Spleen (tissue), 7 donors: ENCODE results near the gene DGAT2.

Source experiments
- CTCF ChIP-seq, 11 experiments: fragments of 200-600 bp in 7 of 11; fragments of 450-650 bp in 4 of 11; sonication (generic) in 4 of 11; IDR thresholded peaks in 8 of 11; conservative IDR thresholded peaks in 3 of 11; 1 replicate in 7 of 11; 2 replicates in 4 of 11; pipeline versions ENCODE4 v1.4.0 to v1.8.0; 2016 to 2021; ENCODE audit warnings: antibody characterized with exemption in 11 of 11, inconsistent platforms in 4 of 11, mild to moderate bottlenecking in 1 of 11
- POLR2A ChIP-seq, 3 donors: fragments of 450-650 bp; IDR thresholded peaks; one replicate each; pipeline ENCODE4 v1.5.1; 2017; ENCODE audit warnings: antibody characterized with exemption in 3 of 3, mild to moderate bottlenecking in 1 of 3
- POLR2AphosphoS5 ChIP-seq, 3 donors: sonication (generic); formaldehyde crosslinking; IDR thresholded peaks; one replicate each; pipeline ENCODE4 v1.5.1; 2017; ENCODE audit warnings: antibody characterized with exemption in 3 of 3
- donor health status: DM: no; HTN: no; CAD: no; lungs with moderate emphysema.
- donor health status: DM: no; HTN: no; CAD: no.
- donor health status: DM: no; HTN: no; CAD: no.

DNA sequence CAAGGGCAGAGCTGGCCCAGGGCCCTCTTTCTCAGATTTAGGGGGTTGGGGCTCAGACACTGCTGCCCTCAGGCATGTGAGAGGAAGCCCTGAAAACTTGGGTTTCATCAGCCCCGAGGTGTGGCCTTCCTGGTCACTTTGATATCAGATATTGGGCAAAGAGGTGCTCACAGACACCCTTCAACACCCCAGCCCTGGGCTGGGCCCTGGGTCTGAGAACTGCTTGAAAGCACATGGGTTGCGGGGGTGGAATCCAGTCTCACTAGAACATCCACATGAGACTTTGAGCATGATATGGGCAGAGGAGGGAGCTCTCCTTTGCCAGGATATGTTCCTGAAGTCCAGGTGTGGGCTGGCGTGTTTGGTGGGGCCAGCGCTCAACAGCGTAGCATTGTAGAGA, 10.4 kb downstream of the DGAT2 start:
- TF ChIP-seq POLR2AphosphoS5 (IDR thresholded peaks at IDR 0.05) (no peak), CTCF (IDR thresholded peaks at IDR 0.05 in 8 of 11, conservative IDR thresholded peaks at IDR 0.05 in 3 of 11) (no peak), POLR2A (IDR thresholded peaks at IDR 0.05) (no peak)
